ENCODE data around the gene MTCL1.

- TF ChIP-seq CTCF (IDR thresholded peaks at IDR 0.05; ENCODE audit: control extremely low read depth in 1 of 3, insufficient read depth in 1 of 3, low read depth in 1 of 3, low read length in 3 of 3) (no peak), POLR2AphosphoS5 (IDR thresholded peaks at IDR 0.05; ENCODE audit: low read depth, low read length) (no peak), E2F6 (IDR thresholded peaks at IDR 0.05) (no peak), YY1 (IDR thresholded peaks at IDR 0.05; ENCODE audit: low read depth, low read length) (no peak), ATF3 (IDR thresholded peaks at IDR 0.05; ENCODE audit: insufficient read depth, low read depth, low read length) (no peak), NANOG (IDR thresholded peaks at IDR 0.05; ENCODE audit: insufficient read depth, low read depth, low read length, poor library complexity, severe bottlenecking) (no peak), EZH2 (IDR thresholded peaks at IDR 0.05; ENCODE audit: low read depth, low read length, severe bottlenecking) (no peak), EGR1 (IDR thresholded peaks at IDR 0.05; ENCODE audit: borderline replicate concordance, low read depth, low read length) (no peak), POLR2A (IDR thresholded peaks at IDR 0.05; ENCODE audit: control extremely low read depth in 1 of 2, low read depth in 2 of 2, low read length in 2 of 2) (no peak), USF2 (IDR thresholded peaks at IDR 0.05; ENCODE audit: low read length) (no peak), JUN (IDR thresholded peaks at IDR 0.05; ENCODE audit: low read depth, low read length) (no peak)
Measured at GRCh38 chr18:8860845-8861642, 155.7 kb downstream of the MTCL1 start.
